ENCODE data around the gene SYPL1.
A peak's percentile ranks its signal among the peaks of the same experiment; 100 is the strongest.

SYPL1 gene

DNA sequence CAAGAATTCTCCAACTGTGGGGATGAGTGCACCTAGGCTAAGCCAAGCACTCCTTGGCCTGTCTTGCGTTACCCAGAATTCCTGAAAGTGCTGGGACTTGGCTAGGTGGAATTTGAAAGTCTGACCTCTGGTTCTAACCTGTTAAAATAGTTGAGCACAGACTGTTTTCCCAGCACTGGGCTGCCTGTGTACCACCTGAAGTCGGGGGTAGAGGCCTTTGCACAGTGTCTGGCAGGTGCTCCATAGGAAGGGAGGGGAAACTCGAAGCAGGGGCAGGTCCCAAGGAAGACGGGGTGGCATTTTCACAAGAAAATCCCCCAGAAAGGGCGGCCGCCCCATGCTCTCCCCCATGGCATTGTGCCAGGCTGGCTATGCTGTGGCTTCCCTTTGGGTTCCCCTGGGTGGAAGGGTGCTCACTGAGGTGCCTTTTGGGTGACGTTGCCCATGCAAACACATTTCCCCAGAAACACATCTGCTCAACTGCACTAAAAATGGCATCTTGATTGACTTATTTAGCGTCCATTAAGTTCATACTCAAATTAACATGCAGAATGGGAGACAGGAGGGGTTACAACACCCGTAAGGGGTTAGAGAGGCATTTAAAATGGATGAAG is 62.9 kb downstream of the SYPL1 start:
- DNase-seq: no peak

DNA sequence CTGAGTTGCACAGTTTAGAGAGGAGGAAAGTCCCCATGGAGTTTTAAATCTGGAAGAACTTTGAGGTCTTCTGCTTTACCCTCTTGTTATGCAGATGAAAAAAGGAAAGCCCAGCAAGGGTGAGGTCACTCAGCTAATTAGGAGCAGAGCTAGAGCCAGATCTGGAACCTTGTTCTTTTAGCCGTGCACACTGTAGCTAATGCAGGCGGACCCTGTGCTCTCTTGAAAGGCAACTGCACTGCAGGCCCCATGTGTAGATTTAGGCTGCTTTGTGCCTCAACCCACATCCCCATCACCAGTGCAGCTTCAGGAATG is 63.4 kb downstream of the SYPL1 start:
- DNase-seq: no peak

DNA sequence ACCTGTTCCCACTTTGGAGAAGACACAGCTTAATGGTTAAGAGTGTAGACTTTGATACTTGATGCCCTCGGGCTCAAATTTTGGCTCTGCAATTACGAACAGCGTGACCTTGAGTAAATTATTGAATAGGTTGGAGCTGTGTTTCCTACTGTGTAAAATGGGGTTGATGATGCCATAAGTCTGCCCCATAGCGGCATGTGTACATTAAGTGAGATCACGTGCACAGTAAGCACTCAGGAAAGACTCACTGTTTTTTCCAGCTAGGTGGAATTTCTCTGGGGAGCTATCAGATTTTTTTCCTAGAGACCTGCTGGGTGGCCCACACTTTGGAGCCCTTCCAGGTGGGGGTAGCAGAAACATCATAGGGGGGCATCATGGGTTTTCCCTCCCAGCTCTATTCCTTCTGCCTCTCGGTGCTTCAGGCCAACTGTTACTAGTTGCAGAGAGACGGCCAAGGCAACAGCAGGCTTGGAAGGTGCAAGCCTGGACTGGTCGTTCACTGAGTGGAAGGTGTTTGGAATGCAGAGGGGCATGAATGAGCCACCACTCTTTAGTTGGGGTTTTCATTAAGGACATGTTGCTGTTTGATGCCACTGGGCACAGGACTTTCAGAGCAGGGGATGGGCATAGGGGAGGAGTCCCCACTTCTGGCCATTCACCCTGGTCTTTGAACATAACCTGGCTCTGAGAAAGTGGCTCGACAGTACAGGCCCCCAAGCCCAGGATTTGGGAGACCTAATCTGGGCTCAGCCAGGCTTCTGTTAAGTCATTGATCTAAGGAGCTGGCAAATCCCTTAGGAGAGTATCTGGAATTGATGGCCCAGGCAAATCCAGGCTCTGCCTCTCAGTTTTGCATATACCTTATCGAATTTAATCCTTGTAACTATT is 64.0 kb downstream of the SYPL1 start:
- DNase-seq: no peak

DNA sequence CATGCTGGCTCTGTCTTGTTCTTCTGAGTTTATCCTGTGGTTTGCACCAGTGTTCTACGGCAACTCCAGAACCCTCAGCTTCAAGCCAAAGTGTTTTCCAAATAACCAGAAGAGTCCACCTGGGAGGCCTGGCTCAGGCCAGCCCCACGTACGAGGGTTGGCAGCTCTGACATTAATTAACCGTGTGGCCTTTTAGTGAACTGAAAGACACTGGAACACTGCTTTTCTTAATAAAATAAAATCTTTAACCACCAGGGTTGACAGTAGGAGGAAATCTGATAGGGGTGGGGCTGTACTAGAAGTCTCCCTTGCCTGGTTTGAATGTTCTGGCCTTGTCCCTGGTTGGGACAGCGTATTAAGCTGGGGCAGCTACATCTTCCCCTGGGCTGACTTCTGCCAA is 64.9 kb downstream of the SYPL1 start:
- no peak for DNase-seq

DNA sequence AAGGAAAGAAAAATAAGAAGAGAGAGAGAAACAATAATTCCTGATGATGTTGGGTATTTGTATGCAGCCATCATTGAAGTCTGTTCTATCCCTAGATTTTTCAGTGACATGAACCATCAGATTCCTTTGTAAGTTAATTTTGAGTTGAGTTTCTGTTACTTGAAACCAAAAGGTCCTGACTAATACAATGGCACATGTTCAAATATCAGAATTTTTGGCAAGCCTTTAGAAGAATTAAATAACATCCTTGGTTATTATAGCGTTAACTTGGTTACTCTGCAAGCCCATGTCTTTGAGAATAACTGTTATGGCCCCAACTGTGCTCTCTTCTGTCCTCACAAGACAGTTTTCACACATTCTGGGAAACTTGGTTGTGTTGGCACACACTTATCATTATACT is 66.5 kb downstream of the SYPL1 start:
- no peak for DNase-seq

DNA sequence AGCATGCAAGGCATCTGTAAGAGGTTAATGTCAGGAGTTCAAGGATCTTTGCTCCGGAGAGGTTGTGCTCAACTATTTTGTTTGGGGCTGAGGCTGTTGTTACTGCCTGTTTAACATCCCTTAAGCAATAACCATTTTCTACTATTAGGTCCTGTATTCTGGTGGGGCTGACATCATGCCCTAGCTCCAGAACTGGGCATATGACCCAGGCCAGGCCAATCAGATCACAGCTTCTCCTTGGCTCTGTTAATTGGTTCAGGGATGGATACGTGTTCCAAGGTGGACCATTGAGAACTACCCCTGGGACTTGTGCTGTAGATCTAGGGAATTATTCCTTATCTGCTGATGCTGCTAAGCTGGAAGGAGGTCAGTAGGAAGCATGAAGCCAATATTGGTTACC is 67.0 kb downstream of the SYPL1 start:
- DNase-seq: no peak

DNA sequence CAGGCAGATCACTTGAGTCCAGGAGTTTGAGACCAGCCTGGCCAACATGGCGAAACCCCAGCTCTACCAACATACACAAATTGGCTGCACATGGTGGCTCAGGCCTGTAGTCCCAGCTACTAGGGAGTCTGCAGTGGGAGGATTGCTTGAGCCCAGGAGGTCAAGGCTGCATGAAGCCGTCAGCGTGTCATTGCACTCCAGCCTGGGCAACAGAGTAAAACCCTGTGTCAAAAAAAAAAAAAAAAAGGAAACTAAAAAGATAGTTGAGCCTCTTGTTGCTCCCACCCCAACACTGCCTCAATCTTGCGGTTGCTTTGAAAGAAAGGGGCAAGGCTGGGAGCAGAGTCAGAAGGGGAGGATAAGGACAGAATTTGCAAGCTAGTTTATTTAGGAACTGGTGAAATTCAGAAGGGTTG is 69.9 kb downstream of the SYPL1 start:
- DNase-seq: no peak

DNA sequence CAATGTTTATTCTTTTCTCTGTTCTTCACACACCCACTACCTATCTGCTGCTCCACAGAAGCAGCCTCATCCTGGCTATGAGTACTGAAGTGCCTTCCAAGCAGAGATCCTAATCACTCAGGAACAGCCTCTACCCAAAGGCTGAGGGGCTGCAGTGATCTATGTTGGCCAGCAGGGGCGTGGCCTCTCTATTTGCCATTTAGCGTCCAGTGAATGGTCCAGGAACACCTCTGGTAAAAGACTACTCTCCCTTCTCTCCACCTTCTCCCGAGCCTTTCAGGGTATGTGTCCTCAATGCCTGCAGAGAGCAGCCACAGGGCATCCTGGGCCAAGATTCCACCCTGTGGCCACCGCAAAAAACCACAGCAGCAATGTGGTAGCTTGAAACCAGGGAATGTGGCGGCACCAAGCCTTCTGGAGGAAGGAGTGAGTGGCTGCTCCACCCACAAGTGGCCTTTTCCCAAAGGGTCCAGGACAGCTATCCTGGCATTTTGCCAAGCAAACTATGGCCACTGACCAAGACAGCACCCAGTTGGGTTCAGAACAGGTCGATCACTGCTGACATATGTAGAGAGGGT is 70.9 kb downstream of the SYPL1 start:
- peak; percentile 36 to 48 for DNase-seq
